ENCODE measurements around the gene BRWD1.
"Not testable (repeated sequence)": the region's sequence is repeated elsewhere in the genome, so short reads cannot be mapped to it uniquely, and the experiment has no call there.

The BRWD1 gene

DNA sequence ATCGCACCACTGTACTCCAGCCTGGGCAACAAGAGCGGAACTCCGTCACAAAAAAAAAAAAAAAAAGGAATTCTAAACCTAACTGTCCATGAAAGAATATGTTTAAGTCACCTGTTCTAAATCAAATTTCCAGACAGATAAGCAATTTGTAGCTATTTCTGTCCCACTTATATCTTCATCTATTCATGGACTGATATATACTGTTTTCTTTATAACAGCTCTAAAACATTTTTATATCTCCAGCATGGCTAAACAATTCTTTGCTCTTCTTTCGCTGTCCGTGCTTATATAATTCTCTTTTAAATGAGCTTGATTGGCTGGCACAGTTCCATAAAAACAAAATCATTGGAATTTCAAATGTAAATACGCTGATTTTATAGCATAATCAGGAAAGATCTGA is 30.5 kb downstream of the BRWD1 start:
- no peak for DNase-seq (ENCODE audit: low read depth)

DNA sequence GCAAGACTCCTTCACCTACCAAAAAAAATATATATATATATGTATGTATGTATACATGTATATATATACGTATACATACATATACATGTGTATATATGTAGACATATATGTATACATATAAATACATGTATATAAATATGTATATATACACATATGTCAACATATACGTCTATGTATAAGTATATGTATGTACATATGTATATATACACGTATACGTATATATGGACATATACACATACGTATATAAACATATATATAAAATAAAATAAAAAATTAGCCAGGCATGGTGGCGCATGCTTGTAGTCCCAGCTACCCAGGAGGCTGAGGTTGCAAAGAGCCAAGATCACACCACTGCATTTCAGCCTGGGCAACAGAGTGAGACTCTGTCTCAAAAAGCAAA is 31.6 kb downstream of the BRWD1 start:
- no peak for DNase-seq (ENCODE audit: low read depth)

DNA sequence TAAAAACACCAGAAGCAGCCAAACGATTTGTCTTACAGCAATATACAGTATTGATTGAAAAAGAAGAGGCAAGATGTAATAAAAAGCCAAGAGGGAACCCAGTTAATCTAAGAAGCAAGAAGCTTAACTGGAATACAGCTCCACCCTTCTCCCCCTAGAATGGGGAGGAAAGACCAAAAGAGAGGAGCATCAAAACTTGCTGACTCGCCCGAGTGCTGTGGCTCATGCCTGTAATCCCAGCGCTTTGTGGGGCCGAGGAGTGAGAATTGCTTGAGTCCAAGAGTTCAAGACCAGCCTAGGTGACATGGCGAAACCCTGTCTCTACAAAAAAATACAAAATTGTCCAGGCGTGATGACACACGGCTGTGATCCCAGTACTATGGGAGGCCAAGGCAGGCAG is 32.2 kb downstream of the BRWD1 start:
- no peak for DNase-seq (ENCODE audit: low read depth)

DNA sequence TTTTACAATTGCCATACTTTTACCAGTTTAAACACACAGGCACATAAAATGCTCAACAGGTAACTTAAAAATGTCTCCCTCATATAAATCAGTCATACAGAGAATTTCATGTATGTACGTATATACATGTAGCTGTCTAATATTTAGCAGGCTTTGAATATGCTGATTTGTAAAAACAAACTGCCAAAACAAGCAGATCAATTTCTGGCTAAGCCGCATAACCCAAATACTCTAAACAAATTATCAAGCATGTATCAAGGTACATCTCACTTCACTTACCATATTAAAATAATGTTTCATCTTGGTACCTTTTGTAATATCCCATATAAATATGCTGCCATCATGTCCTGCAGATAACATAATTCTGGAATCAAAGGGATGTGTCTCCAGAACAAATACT is 43.8 kb downstream of the BRWD1 start:
- no peak for DNase-seq (ENCODE audit: low read depth)

DNA sequence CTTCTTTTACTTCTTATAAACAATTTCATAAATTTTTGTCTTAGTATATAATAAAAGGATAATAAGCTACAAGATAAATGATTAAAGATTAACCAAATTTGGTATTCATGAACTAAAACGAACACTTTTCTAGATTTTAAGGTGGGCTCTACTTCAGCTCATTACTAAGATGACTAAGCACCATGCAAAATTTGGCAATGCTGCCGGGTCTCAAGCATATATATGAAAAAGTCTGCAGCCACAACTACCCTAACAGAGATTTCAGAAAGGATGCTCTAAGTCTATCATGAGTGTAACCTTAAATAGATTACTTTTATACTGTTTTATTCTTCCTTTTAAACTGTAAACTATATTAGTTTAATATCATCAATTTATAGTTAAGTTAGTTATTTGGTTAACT is 47.8 kb downstream of the BRWD1 start:
- DNase-seq (ENCODE audit: low read depth), result no peak

DNA sequence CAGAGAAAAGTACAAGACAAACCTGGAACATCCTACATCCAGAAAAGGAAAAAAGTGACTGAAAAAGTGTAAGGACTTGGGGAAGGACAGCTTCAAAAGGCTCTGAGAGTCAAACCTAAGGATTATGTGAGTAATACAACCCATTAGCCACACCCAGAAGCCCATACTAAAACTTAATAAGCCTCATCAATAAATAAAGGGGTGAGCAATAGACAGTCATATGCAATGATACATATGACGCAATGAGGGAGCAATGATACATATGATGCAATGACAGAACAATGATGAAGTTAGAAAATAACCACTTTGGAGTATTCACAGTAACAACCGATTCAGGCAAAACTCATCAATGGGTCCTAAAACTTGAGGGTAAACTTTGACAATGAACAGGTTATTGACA is 50.1 kb downstream of the BRWD1 start:
- no peak for DNase-seq (ENCODE audit: low read depth)

DNA sequence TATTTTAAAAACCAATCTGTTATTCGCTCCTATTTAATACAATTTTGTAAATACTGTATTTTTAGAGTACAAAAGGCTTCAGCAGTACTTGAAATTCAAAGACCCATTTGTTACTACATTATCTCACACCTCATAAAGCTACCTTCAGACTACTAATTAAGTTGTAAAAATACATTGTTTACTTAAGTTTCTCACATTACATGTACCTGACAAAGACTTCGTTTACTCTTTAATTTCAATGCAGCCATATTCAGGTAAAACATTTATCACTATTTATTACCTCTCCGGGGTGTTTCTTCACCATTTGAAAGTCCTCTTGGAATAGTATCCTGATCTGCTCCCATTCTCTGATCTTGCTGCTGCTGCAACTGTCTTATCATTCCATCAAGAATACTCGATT is 55.2 kb downstream of the BRWD1 start:
- no peak for DNase-seq (ENCODE audit: low read depth)

DNA sequence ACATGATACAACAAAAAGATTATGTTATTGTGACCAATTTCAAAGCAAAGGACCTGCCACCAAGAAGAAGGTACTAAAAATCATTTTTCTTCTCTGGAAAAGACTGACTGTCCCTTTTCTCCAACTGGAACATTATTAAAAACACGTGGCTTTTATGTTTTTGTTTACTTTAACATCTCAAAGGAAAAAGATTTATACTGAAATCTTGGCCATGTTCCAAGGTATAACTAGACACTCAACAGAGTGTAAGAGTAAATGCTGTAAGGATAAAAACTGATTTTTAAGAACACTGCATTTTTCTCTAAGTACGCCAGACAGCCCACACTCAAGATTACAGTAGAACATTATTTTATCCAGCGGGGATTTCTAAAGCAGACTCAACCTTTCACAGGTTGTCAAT is 62.1 kb downstream of the BRWD1 start:
- DNase-seq (ENCODE audit: low read depth), result no peak

DNA sequence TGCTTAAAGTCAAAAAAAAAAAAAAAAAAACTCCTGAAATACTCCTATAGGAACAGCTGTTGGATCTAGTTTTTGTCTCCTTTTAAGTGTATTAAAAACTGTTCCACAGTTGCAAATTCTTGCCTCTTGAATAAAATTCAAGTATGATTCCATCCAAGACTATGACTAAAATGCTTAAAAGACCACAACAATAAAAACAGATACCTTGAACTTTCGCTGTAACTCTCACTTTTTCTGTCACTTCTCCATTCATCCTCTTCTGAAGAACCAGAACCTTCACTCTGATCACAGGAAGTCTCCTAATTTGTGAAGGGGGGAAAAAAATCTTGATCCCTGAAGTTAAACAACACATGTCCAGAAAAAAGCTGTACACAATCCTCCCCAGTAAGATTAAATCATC is 75.2 kb downstream of the BRWD1 start:
- no peak for DNase-seq (ENCODE audit: low read depth)

DNA sequence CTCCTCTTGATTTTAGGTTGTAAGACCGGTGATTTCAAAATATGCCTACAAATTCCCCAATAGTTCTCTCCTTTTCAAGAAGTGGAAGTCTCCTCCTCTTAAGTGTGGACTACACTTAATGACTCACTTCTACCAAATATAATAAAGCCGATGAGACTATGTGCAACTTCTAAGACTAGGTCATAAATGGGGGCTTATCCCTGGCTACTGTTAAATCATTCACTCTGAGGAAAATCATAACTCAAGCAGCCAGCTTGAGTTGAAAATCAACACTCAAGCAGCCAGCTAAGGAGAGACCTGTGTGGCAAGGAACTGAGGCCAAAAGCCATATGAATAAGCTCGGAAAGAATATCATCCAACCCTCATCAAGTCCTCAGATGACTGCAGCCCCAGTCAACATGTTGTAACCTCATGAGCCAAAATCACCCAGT is 80.6 kb downstream of the BRWD1 start:
- DNase-seq (ENCODE audit: low read depth), result no peak

DNA sequence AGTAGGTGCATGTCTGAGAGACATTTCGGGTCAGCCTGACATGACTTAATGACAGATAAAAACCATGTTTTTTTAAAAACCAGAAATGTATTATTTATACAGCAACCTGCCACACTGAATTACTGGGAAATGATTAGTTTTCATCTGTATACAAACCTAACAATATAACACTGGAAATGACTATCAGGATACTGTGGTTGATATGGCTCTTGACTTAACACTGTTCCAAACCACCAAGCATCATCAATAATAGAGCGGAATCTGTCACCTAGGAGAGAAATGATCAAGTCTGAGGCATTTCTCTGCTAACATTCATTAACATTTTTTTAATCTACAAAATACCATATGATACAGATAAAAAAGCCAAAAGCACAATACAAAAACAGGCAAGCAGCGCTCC is 88.5 kb downstream of the BRWD1 start:
- DNase-seq (ENCODE audit: low read depth), result no peak

DNA sequence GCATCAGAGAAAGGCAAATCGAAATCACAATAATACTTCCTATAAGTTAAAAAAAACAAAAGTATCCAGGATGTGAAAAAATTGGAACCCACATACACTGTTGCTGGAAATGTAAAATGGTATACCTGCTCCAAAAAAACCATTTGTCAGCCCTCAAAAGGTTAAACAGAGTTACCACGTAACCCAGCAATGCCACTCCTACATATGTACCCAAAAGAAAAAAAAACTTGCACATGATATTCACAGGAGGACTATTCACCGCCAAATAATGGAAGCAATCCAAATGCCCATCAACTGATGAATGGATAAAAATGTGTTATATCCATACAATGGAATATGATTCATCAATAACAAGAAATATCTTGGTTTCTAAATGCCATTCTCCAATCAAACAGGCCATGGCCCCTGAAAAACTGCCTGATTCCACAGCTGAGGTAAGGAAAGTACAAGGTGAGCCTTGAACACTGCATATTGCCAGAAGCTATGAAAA is 91.4 kb downstream of the BRWD1 start:
- DNase-seq (ENCODE audit: low read depth), result no peak

DNA sequence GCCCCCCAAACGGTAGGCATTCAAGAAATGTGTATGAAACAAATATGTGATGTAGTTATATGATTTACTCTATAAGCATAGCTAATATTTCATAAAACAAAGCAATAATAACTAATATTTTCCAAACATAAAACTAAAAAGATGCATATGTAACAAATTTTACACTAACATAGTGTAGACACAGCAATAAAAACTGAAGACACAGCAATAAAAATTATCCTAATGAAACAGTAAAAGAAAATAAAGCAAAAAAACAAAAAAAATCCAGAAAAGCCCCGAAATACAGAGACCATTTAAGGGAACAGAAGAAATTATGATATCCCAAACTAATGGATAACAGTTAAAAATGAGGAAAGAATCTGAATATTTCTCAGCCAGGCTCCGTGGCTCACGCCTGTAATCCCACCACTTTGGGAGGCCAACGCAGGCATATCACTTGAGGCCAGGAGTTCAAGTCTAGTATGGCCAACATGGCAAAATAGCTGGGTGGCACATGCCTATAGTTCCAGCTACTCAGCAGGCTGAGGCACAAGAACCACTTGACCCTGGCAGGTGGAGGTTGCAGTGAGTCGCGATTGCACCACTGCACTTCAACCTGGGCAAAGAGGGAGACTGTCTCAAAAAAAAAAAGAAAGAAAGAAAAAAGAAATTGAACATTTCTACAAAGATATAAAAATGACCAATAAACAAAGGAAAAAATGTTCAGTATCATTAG is 92.0 kb downstream of the BRWD1 start:
- no peak for DNase-seq (ENCODE audit: low read depth)

DNA sequence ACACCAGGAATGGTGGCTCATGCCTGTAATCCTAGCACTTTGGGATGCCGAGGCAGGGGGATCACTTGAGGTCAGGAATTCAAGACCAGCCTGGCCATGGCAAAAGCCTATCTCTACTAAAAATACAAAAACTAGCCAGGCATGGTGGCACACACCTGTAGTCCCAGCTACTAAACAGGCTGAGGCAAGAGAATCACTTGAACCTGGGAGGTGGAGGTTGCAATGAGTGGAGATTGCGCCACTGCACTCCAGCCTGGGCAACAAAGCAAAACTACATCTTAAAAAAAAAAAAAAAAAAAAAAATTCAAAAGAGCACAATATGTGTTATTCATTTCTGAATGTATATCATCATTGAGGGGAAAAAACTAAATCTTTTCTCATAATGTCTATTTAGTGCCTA is 92.6 kb downstream of the BRWD1 start:
- DNase-seq (ENCODE audit: low read depth), result not testable (repeated sequence)

DNA sequence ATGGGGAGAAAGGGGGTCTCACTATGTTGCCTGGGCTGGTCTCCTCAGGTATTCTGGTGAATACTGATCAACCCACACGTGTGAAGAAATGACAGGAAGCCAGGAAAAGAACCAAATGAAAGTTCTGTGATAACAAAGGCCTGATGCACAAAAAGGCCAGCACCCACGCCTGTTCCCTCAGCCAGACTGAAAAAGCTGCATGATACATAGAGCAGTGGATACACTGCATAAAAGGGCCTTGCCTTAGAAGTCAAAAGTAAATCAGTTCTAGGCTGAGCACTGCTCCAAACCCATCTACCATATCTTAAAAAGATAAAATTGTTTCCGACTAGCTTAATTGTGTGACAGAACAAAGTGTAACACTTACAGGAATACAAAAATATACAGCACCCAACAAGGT is 93.3 kb downstream of the BRWD1 start:
- DNase-seq (ENCODE audit: low read depth), result no peak

DNA sequence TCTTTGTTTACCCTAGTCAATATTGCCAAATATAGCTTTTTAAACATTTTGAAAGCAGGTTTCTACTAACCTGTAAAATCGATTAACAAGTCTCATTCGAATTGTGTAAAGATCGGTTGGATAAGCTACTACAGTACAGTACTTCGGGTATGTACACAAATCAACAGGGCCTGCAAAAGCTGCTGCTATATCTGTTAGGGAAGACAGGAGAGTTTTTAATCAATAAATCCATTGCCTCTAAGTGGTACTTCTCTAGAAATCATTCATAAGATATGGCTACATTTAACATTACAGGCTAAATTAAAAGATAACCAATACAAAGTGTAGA is 95.4 kb downstream of the BRWD1 start:
- DNase-seq (ENCODE audit: low read depth), result no peak

DNA sequence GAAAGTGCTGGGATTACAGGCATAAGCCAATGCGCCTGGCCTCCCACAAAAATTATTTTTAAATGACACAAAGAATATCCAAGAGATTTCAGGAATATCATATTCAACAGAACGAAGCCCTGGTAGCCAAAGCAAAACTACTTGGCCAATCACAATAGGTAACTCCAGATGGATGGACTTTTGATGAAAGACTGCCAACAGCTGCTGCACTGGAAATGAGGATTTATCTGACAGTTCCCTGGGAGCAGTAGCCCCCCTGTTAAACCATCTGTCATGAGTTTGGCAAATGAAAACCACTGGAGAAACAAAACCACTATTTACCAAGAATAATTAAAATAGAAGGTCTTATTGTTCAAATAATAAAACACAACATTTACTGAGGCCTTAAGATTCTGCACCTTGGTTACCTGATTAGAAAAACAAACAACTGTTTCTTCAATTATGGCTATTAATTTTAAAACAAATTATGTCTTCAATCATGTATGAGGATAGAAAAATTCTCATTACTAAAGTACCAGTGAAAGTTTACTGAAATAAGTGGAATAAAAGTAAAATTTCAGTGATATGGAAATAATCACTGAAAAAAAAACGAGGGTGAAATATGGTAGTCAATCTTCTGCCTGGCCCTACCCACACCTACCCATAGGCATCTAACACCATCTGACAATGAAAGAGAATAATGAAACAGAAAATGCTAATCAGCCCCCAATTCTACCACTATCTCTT is 95.9 kb downstream of the BRWD1 start:
- DNase-seq (ENCODE audit: low read depth), result no peak

DNA sequence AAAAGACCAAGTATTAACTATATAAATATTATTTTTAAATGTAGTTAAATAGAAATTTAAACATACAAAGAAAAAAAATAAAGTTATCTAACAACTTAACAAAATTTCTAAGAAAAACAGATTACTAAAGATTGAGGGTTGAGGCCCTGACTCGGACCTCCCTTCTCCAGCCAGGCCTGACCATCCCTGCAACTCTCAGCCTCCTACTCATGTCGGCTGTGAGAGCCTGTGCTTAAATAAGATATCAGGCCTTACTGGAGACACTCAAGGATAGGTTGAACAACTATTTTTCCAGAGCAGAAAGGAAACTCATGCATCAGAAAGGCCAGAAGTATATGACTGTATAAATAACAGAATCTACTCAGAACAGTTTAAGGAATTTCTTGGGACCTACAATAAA is 97.1 kb downstream of the BRWD1 start:
- no peak for DNase-seq (ENCODE audit: low read depth)

DNA sequence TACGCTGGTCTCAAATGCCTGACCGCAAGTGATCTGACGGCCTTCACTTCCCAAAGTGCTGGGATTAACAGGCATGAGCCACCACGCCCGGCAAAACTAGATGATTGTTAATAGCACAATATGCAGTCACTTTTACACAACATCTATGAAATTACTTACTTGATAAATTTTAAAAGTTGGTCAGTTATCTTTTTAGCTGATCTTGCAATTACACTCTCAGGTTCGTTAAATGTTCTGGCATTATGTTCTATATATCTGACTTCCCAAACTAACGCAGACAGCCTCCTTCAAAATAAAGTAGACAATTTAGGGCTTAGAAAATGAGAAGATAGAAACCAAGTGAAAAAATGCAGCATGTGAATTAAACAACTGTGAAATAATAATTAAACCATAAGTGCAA is 98.4 kb downstream of the BRWD1 start:
- DNase-seq (ENCODE audit: low read depth), result no peak

DNA sequence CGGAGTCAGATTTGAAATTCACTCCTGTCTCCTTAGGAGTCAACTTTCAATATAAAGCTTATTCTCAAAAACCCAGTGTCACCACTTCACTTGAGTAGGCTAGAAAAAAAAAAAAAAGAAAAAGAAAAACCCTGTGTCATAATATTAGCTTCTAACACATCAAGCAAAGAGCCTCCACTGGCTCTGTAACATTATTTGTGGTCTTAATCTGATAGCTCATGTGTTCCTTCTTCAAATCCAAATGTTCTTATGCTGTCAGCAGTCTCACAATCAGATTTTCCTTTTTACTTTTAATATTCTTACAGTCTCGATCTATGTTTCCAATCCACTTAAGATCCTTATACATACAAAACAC is 104.1 kb downstream of the BRWD1 start:
- no peak for DNase-seq (ENCODE audit: low read depth)

DNA sequence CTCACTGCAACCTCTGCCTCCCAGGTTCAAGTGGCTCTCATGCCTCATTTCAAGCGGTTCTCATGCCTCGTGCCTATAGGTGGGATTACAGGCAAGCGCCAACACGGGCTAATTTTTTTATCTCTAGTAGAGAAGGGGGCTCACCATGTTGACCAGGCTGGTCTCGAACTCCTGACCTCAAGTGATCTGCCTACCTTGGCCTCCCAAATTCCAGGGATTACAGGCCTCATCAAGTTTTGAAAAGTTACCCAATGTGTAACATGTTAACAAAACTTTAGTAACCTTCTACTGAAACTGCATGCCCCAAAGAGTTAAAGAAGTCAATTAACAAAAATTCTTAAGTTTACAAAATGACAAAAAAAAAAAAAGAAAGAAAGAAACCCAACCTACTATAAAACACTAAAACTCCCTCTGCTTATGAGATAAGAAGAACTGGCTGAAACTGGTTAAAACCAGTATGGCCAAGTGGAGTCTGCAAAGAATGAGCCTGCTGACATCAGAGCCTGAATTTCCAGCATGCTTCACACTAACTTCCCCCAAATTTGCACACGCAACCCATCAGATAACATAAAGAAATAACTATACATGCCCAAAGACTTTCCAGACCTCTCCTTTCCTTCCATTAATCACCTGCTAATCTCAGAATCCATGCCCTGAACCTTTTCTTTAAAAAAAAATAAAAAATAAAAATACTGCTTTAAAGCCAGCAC is 104.7 kb downstream of the BRWD1 start:
- no peak for DNase-seq (ENCODE audit: low read depth)

DNA sequence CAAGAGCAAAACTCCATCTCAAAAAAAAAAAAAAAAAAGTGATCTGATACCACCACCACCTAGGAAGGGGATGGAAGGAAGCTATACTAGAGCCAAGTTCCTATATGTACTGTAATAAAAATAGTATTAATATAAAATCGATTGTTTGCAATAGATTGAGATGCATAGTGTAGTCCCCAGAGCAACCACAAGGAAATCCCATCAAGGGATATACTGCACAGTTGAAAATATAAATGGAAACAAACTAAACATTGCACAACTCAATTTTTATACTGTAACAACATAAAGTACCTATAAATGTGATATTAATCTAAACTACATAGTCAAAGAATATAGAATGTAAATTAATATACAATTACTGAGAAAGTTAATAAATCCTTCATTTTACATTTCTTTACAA is 109.3 kb downstream of the BRWD1 start:
- DNase-seq (ENCODE audit: low read depth), result no peak

DNA sequence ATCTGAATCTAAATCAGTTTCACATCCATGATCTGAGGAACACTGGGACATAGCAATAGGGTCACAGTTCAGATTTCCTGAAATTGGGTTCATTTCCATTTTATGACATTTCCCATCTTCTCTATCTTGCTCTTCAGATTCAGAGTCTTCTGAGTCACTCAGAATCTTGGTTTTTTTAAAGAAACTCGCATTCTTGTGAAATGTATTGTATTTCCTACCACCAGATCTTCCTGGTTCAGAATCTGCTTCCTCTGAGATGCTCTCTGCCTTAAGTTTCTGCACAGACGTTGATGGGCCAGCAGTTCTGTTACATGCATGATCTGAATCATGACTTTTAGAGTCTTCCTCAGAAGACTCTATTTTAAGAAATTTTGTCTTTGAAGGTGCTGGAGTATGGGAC is 114.6 kb downstream of the BRWD1 start:
- DNase-seq (ENCODE audit: low read depth), result no peak

Measured in T follicular helper cell (primary cell).